ENCODE data around the gene KCNN4.

DNA sequence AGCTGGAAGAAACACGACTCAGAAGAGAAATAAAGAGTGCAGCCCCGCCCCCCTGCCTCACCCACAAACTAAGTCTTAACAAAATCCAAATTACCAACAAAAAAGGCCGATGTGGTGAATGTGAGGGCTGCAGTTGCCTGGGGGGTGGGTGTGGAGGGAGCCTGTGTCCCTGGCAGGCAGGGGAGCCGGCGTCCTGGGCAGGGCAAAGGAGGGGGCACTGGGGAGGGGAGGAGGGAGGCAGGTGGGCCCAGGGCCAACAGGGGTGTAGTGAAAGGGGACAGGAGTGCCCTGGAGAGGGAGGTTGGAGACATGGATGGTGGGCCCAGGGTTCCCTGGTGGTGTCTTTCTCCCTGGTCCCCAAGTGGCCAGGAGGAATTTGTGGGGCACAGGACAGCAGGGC lies 60.9 kb downstream of the KCNN4 start:
- TF ChIP-seq POLR2A (IDR thresholded peaks at IDR 0.05) = no peak
- TF ChIP-seq, protein P1, sequence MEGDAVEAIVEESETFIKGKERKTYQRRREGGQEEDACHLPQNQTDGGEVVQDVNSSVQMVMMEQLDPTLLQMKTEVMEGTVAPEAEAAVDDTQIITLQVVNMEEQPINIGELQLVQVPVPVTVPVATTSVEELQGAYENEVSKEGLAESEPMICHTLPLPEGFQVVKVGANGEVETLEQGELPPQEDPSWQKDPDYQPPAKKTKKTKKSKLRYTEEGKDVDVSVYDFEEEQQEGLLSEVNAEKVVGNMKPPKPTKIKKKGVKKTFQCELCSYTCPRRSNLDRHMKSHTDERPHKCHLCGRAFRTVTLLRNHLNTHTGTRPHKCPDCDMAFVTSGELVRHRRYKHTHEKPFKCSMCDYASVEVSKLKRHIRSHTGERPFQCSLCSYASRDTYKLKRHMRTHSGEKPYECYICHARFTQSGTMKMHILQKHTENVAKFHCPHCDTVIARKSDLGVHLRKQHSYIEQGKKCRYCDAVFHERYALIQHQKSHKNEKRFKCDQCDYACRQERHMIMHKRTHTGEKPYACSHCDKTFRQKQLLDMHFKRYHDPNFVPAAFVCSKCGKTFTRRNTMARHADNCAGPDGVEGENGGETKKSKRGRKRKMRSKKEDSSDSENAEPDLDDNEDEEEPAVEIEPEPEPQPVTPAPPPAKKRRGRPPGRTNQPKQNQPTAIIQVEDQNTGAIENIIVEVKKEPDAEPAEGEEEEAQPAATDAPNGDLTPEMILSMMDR (IDR thresholded peaks at IDR 0.05 in 4 of 5, conservative IDR thresholded peaks at IDR 0.05 in 1 of 5) = no peak

Data from gastrocnemius medialis (tissue), 4 donors.